ENCODE results near the gene LACTB.

The LACTB gene

DNA sequence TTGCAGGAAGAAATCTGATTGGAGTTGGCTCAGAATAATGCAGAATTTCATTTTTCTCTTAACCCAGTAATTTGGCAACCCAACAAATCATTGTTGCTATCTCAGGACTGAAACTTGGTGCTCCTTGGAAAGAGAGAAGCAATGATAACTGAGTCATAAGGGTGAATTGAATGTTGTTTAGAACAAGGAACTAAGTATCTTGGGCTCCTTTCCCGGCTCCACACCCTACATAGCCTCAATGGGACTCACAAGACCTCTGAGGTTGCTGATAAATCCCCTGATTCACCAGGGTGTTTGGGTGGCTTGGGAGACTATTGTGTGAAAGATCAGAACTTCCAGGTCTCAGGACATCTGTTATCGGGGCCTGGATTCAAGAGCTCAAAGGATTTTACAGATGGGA lies 60.0 kb downstream of the LACTB start:
- ChIA-PET CTCF (no interaction called here), POLR2A (no interaction called here)
- no peak for TF ChIP-seq TARDBP (IDR thresholded peaks at IDR 0.05)
- DNase-seq (ENCODE audit: extremely low spot score) = no peak

DNA sequence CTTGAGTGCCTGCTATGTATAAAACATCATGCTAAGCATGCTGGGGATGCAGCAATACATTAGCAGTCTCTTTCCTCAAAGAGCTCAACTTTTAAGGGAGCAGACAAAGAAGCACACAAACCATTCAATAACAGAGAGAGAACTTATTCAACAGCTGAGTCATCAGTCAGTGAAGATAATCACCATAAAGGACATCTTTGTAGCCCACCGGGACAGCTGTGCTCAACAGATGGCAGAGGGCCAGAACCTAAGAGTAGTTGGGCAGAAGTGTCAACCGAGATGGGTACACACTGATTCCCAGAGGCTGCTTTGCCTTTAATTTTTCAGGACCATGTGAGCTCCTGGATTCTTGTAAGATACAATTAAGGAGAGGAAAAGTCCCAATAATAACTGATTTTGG lies 63.5 kb downstream of the LACTB start:
- POLR2A ChIA-PET = no interaction called here
- no peak for DNase-seq (ENCODE audit: extremely low spot score)
- CTCF ChIA-PET = no interaction called here
- TF ChIP-seq ARNT (IDR thresholded peaks at IDR 0.05) (no peak), FOXK2 (IDR thresholded peaks at IDR 0.05) (no peak), HDGF (IDR thresholded peaks at IDR 0.05; ENCODE audit: borderline replicate concordance) (no peak), L3MBTL2 (conservative IDR thresholded peaks at IDR 0.05) (no peak), FOXA1 (IDR thresholded peaks at IDR 0.05) (no peak), SP1 (IDR thresholded peaks at IDR 0.05) (no peak), NFRKB (IDR thresholded peaks at IDR 0.05) (no peak), ELF4 (IDR thresholded peaks at IDR 0.05) (no peak), CTBP1 (IDR thresholded peaks at IDR 0.05; ENCODE audit: borderline replicate concordance) (no peak), BHLHE40 (IDR thresholded peaks at IDR 0.05; ENCODE audit: borderline replicate concordance) (no peak), SUZ12 (IDR thresholded peaks at IDR 0.05) (no peak), FOXM1 (IDR thresholded peaks at IDR 0.05; ENCODE audit: borderline replicate concordance) (no peak), ZNF384 (IDR thresholded peaks at IDR 0.05) (no peak), LEF1 (IDR thresholded peaks at IDR 0.05; ENCODE audit: borderline replicate concordance) (no peak)
- TF ChIP-seq, protein P1, sequence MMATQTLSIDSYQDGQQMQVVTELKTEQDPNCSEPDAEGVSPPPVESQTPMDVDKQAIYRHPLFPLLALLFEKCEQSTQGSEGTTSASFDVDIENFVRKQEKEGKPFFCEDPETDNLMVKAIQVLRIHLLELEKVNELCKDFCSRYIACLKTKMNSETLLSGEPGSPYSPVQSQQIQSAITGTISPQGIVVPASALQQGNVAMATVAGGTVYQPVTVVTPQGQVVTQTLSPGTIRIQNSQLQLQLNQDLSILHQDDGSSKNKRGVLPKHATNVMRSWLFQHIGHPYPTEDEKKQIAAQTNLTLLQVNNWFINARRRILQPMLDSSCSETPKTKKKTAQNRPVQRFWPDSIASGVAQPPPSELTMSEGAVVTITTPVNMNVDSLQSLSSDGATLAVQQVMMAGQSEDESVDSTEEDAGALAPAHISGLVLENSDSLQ (IDR thresholded peaks at IDR 0.05) = no peak

DNA sequence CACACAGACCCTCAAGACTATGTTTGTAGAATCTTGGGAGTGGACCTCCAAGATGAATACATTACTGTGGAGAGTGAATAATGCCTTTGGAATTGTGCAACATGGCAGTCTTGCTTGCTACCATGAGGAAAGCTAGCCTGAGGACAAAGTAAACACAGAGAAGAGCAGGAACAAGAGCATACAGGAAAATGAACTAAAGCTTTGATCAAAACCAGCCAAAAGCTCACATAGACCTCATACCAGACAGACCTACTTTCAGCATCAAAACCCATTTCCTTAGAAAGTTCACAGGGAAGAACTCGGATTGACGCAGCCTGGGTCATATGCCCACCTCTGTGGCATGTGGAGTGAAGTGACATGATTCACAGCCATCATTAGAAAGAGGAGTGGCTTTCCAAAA lies 64.4 kb downstream of the LACTB start:
- ChIA-PET CTCF (no interaction called here), POLR2A (no interaction called here)

DNA sequence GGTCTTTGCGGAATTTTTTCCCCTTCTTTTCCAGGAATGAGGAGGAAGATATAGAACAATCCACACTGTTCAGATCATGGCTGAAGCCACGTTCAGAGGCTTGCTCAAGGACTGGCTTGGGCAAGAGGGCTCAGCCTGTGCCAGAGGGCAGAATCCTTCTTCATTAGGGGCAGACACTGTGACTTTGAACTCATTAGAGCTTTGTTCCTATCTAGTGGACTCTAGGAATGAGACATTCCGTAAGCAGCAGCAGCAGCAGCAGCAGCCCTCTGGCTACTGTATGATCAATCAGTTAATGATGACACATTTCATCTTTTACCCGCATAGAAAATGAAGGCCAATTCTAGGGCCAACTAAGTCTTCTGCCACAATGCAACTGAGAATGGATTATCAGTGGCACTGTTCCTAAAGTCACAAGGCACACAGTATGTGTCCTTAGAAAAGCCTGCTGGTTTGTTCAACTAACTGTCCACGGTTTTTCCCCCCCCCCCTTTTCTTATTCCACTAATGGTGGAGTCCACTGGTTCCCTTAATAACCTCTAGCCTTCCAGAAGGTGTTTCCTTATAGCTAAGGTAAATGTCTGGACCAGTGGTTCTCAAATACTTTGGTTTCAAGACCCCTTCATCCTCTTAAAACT lies 66.0 kb downstream of the LACTB start:
- no peak for TF ChIP-seq NFRKB (IDR thresholded peaks at IDR 0.05)
- no peak for TF ChIP-seq TARDBP (IDR thresholded peaks at IDR 0.05)
- TF ChIP-seq ARNT (IDR thresholded peaks at IDR 0.05) = no peak
- TF ChIP-seq BHLHE40 (IDR thresholded peaks at IDR 0.05; ENCODE audit: borderline replicate concordance) = no peak
- TF ChIP-seq SP1 (IDR thresholded peaks at IDR 0.05) = no peak
- no peak for TF ChIP-seq SUZ12 (IDR thresholded peaks at IDR 0.05)
- TF ChIP-seq FOXK2 (IDR thresholded peaks at IDR 0.05) = no peak
- TF ChIP-seq ZNF384 (IDR thresholded peaks at IDR 0.05) = no peak
- no peak for TF ChIP-seq LEF1 (IDR thresholded peaks at IDR 0.05; ENCODE audit: borderline replicate concordance)
- no peak for TF ChIP-seq HDGF (IDR thresholded peaks at IDR 0.05; ENCODE audit: borderline replicate concordance)
- no peak for TF ChIP-seq FOXA1 (IDR thresholded peaks at IDR 0.05)
- no peak for TF ChIP-seq FOXM1 (IDR thresholded peaks at IDR 0.05; ENCODE audit: borderline replicate concordance)
- no peak for TF ChIP-seq ELF4 (IDR thresholded peaks at IDR 0.05)
- TF ChIP-seq L3MBTL2 (conservative IDR thresholded peaks at IDR 0.05) = no peak
- TF ChIP-seq, protein P1 (IDR thresholded peaks at IDR 0.05) = no peak
- TF ChIP-seq CTBP1 (IDR thresholded peaks at IDR 0.05; ENCODE audit: borderline replicate concordance) = no peak
- ChIA-PET POLR2A (interaction anchor here (1.6 kb wide), 1 partner anchor 10 kb away, joined by 6 read pairs; no protein-coding TSS in a partner anchor), CTCF (interaction anchor here (1.0 kb wide), 1 partner anchor 23 kb away, joined by 3 read pairs; no protein-coding TSS in a partner anchor)
- no peak for DNase-seq (ENCODE audit: extremely low spot score)

More for the DNA sequence above, 64.4 kb downstream of the LACTB start:
- DNase-seq (ENCODE audit: extremely low spot score) = no peak
- TF ChIP-seq ZNF384 (IDR thresholded peaks at IDR 0.05) (no peak), BHLHE40 (IDR thresholded peaks at IDR 0.05; ENCODE audit: borderline replicate concordance) (no peak), L3MBTL2 (conservative IDR thresholded peaks at IDR 0.05) (no peak), FOXA1 (IDR thresholded peaks at IDR 0.05) (no peak), HDGF (IDR thresholded peaks at IDR 0.05; ENCODE audit: borderline replicate concordance) (no peak)

DNA sequence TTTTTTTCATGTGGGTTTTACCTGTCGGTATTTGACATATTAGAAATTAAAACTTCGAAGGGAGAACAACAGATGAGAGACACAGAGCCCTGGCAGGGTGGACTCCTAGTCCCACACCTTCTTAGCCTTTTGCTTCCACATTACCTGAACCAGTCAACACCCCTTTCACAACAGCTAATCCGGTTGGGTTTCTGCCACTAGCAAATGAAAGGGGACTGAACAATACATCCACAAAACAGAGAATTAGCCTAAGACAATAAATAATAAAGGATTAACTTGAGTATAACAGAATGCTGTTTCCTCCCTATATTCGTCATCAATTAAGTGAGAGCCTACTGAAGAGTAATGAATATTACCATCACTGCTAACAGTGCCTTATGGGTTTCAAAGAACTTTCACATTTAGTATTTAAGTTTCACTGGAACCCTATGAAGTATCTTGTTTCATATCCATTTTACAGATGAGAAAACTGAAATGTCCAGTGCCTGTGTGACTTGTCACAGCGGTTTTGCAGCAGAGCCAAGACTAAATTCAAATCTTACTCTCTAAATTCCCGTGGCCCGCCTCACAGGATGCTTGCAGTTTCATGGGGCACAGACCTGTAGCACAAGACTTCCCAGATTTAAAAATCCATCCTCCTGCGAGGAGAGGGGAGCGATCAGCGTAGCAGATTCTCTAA lies 66.7 kb downstream of the LACTB start:
- CTCF ChIA-PET = interaction anchor here (1.0 kb wide), 1 partner anchor 22 kb away, joined by 3 read pairs; no protein-coding TSS in a partner anchor
- no peak for DNase-seq (ENCODE audit: extremely low spot score)
- TF ChIP-seq SUZ12 (IDR thresholded peaks at IDR 0.05) (no peak), LEF1 (IDR thresholded peaks at IDR 0.05; ENCODE audit: borderline replicate concordance) (no peak), FOXM1 (IDR thresholded peaks at IDR 0.05; ENCODE audit: borderline replicate concordance) (no peak), ZNF384 (IDR thresholded peaks at IDR 0.05) (no peak), HDGF (IDR thresholded peaks at IDR 0.05; ENCODE audit: borderline replicate concordance) (no peak), SP1 (IDR thresholded peaks at IDR 0.05) (no peak), TARDBP (IDR thresholded peaks at IDR 0.05) (no peak), CTBP1 (IDR thresholded peaks at IDR 0.05; ENCODE audit: borderline replicate concordance) (no peak), L3MBTL2 (conservative IDR thresholded peaks at IDR 0.05) (no peak), BHLHE40 (IDR thresholded peaks at IDR 0.05; ENCODE audit: borderline replicate concordance) (no peak), FOXA1 (IDR thresholded peaks at IDR 0.05) (no peak), NFRKB (IDR thresholded peaks at IDR 0.05) (no peak), FOXK2 (IDR thresholded peaks at IDR 0.05) (no peak)
- TF ChIP-seq, protein P1 (IDR thresholded peaks at IDR 0.05) = no peak
- POLR2A ChIA-PET = interaction anchor here (1.1 to 1.6 kb wide), 3 partner anchors 10 to 905 kb away, joined by 3 to 6 read pairs (median 5); partner anchors contain the start of genes CIAO2A and RPS27L
